GM19025 (cell line): Measurements from ENCODE around the gene RAPGEF5.

Experiments
- ATAC-seq: cut with Tn5 transposase; IDR thresholded peaks from one replicate; pipeline ENCODE4 v1.9.1; 2021; ENCODE audit warnings: mild to moderate bottlenecking, low read depth, moderate library complexity; ENCODE audit not compliant: unreplicated experiment

Gene RAPGEF5

DNA sequence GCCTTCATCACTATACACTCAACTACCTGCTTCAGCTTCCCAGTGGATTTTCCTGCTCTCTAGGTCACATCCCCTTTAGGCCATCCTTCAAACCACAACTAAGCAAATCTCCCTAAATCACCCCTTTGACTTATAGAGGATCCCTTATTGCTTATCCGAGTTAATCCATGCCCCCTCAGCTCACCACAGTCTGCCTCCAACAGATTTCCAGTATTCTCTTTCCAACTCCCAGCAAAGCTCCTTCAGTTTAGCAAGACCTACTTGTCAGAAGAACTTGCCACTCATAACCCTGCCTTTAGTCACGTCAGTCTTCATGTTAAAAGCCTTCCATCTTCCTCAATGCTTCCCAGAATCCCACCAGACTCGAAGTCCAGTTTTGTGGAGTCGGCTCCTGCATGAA is 38.6 kb downstream of the RAPGEF5 start:
- no peak for ATAC-seq

DNA sequence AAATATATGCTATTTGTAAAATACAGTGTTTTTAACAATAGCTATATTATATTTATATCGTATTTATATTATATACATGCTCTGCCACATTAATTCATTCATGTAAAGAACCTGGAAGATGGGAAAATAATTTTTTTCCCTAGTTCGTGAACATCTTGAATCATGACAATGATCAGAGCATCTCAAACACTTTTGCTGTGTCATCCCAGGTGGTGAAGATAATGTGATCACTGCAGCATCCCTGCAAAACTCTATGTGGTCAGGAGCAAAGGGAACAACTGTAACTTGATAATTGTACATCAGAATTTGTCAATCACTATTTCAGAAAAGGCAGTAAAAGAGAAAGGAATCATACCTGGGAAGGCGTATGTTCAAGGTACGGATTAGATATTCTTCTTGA is 39.3 kb downstream of the RAPGEF5 start:
- no peak for ATAC-seq

DNA sequence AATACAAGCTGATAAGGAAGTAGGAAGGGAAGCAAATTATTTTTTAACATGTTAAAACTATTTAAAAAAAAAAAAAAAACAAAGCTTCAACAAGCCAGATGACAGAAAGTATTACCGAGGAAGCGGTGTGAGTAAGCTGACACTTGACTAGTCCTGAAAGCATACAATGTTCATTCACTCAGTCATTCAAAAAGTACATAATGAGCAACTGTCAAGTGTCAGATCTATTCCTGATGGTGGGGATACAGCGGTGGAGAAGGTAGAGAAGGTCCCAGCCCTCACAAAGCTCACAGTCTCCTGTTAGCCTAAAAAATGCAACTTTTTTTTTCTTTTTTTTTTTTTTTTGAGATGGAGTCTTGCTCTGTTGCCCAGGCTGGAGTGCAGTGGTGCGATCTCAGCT is 40.0 kb downstream of the RAPGEF5 start:
- ATAC-seq: no peak

DNA sequence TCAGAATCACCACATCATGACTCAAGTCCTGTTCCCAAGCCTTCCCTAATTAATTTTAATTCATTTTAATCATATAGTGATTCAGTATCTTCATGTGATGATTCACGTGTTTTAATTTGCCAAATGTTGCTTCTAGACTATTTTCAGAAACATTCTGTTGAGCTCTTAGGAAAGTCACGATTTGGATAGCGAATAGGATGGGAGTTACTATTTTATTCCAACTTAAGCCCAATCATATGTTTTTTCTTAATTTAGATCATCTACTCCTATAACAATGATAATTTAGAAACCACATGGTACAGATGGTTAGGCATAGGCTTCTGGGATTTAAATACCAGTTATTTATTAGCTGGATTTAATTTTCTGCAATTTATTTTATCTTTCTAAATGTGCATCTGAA is 49.1 kb downstream of the RAPGEF5 start:
- ATAC-seq: no peak

DNA sequence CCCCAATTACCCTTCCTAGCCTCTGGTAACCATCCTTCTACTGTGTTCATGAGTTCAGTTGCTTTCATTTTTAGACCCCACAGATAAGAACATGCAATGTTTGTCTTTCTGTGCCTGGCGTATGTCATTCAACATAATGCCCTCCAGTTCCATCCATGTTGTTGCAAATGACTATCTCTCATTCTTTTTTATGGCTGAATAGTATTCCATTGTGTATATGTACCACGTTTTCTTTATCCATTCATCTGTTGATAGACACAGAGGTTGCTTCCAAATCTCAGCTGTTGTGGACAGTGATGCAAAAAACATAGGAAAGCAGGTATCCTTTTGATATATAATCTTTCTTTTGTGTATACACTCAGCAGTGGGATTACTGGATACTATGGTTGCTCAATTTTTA is 51.2 kb downstream of the RAPGEF5 start:
- ATAC-seq: no peak

DNA sequence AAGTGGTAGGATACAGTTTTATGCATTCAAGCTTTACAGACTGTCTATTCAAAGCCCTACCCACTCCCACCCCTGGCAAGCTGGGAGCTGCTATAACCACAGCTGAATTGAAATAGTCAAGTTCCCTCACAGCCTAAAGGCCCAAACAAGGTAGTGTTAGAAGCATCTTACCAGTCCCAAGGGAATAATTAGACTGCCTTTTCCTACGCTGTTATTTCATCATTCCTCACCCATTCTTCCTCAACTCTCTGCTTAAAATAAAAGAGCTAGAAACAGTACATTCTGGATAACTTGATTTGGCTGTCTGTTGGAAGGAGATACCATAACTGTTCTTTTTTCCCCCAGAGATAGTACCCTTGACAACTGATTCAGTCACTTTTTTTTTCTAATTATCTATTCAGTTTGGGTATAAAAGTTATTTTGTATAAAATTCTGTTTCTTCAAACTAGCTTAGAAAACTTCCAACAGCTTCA is 54.0 kb downstream of the RAPGEF5 start:
- no peak for ATAC-seq

DNA sequence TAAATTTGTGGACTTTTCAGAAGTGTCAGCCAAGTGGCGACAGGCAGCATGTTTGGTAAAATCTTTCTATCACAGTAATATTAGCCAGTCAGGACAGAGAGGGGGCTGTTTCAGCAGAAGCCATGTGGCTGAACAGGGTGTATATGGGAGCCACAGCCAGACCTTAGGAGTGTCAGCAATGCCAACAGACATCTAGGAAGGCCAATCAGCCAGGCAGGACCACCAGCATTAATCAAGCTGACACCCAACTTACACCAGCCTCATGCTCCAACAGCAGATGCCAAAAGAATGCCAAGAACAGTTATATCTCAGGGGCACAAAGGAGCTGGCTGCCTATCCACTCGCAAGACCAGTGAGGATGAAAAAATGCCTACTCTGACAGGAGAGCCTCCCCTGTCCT is 54.8 kb downstream of the RAPGEF5 start:
- no peak for ATAC-seq

DNA sequence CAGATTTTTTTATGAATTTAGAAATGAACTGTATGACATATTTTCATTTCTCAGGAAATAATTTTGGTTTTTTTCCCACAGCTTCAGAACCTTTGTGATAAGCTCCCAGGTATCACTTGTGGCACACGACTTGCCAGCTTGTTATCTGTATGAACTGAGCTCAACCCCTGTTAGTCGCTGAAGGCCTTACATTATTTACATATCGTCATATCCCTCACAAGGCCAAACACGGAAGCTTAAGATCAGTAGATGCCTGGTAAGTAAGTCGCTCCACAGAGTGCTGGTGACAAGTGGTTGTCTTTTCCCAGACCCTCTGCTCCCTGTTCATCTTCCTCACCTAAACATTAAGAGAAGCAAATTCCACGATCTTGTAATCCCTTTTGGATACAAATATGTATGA is 55.2 kb downstream of the RAPGEF5 start:
- ATAC-seq: no peak

DNA sequence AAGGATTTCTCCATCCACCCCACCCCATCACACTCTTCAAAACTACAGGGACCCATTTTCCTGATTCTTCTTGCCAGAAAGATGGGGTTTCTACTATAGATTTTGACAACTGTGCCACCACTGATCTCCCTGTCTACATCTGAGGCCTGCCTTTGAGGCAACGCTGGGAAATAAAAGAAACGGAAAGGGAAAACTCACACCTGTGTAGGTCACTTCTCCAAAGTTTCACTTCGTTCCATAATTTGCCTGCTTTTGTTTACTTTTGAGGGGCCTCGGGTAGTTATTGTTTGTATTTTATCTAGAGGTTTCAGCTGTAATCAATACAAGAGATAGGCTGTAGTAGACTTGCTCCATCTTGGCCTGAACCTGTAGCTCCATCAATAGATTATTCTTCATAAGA is 56.1 kb downstream of the RAPGEF5 start:
- ATAC-seq: no peak

DNA sequence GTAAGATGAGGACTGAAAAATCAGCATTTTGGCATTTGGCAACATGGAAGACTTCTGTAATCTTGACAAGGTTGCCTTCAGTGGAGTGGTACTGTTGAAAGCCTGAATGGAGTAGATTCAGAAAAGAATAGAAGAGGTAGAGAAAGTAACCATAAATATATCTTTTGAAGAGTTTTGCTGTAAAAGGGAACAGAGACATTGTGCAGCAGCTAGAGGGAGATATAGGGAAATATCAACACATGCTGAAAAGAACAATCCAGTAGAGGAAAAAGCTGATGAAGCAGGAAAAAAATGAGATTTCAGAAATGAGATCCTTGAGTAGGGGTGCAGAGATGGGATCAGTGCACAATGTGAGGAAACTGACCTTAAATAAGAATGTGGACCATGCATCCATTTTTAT is 60.0 kb downstream of the RAPGEF5 start:
- no peak for ATAC-seq

DNA sequence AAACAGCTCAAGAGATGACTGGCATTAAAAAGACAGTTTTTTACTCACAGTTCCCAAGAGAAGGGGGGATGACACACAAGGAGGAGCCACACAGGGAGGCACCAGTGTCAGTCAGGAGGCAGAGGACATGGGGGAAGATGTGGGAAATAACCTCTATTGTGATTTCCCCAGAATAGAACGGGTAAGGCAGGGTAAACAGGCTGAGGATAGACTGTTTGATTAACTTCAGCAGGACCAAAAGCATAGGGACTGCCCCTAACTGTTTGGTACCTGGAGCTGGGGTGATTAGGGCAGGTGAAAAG is 60.7 kb downstream of the RAPGEF5 start:
- ATAC-seq: no peak

DNA sequence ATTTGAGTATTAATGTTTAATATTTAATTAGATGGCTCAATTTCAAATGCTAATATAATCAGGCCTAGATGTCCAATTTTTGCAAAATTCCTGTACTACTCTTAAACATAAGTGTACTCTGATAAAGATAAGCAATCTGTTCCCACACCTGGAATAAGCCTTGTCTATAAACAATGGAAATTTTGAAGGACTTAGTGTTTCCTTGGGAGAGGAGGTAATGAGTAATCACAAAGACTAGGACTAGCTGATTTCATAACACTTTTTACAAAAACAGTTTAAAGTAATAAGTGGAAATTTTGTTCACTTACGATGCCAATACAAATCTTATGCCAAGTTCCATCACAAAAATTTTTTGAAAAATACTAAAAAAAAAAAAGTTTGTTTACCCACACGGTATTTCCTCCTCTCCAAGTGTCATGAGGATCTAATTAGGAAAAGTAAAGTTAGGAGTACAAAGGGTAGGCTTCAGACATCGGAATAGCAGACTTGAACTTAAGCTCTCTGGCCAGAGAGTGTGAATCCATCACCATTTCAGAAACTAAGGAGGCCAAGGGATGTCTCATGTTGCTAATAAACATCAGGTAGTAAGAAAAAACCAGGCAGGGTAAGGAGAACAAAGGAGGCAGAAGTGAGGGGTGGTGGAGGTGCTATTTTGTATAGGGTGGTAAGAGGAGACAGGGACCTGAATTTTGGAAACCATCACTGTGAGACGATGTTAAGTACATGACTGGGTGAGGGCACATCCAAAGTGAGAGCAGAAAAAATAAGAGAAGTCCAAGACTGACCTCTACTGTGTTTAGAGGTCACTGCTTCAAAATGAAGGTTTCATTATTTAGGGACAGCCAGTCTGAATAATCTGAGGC is 61.3 kb downstream of the RAPGEF5 start:
- ATAC-seq: no peak

DNA sequence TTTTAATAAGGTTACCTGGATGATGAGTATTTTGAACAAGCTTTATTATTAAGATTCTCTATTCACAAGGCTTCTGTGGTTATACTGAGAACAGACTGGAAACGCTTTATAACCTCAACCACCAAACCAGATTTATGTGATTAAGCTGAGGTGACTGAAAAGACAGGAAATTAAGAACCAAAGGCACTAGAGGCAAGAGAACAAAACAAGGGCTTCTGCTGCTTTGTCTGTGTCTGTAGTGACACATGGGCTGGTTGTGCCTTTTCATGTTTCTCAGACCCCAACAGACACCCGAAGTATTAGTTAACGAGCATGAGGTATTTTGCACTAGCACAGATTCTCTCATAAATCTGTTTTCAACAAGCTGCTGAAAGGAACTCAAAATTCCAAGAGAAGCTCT is 64.4 kb downstream of the RAPGEF5 start:
- no peak for ATAC-seq

DNA sequence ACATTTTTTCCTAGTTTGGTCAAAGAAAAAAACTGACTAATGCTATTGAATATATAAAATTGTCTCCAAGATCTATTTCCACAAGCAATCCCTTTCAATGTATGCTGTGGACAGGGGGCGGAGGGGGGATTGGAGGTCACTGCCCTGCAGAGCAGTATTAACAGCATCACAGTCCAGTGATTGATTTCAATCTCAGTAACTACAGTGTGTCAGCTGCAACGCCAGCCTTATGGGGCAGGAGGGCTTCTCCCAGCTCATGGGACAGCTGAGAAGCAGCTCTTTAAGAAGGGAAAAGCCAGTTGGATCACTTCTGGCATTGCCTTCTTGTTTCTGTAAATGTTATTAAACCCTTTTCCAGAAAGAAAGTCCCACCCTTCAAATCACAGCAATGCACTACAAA is 65.0 kb downstream of the RAPGEF5 start:
- ATAC-seq: no peak

DNA sequence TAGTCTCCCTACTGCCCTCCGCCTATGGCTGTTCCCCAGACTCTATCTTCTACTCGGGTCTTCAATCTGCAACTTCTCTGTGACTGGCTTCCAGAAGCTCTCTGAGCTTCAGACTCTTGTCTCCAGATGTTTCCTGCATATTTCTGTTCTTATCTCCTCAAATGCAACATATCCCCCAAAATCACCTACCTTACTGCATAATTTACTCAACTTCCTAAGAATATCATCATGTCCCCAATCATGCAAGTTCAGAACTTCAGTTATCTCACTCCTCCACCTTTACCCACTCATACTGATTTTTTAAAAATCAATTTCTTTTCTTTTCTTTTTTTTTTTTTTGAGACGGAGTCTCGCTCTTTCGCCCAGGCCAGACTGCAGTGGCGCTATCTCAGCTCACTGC is 68.8 kb downstream of the RAPGEF5 start:
- ATAC-seq: no peak

DNA sequence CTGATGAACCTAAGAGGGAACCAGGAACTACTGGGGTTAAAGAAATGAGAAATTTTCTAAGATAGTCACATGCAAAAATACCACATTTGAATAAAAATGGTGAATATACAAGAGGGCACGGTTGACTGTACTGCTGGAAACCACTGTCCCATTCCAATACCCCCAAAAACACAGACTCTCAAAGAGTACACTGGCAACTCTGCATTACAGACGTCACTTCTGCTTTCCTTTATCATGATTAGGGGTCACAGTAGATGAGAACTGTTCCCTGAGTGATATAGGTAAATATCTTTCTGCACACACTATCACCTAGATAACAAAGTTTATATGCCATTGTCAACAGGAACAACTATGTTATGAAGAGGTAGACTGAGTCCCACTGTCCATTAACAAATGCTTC is 69.5 kb downstream of the RAPGEF5 start:
- ATAC-seq: no peak

DNA sequence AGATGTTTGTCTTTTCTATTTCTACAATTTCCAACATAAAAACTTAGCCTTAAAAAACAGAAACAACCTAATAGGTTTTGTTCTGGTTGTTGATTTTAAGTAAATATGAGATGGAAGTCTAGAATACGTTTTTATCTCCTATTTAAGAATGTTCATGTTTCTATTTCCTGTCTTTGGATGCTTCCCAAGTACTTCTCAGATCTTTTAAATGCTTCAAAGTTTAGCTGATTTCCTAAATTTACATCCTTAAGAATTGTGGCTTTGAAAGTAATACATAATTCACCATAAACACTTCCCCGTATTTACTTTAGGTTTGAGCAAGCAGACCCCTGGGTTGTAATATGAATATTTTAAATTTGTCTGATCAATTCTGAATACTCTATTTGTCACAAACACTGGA is 70.5 kb downstream of the RAPGEF5 start:
- no peak for ATAC-seq

DNA sequence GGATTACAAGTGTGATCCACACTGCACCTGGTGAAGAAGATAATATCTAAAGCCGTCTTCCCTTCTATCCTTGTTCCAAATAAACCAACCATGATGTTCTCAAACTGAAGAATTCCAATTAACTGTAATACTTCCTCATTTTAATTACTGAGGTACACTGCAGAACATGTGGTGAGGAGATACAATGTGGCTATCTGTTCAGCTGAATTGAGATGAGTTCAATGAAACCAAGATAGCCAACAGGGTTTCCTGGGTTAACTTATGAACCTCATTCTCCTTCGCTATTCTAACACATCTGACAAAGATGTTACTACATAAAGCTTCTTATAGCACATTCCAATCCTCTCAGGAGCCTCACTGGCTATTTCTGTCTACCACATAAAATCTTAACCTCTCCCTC is 75.5 kb downstream of the RAPGEF5 start:
- no peak for ATAC-seq

DNA sequence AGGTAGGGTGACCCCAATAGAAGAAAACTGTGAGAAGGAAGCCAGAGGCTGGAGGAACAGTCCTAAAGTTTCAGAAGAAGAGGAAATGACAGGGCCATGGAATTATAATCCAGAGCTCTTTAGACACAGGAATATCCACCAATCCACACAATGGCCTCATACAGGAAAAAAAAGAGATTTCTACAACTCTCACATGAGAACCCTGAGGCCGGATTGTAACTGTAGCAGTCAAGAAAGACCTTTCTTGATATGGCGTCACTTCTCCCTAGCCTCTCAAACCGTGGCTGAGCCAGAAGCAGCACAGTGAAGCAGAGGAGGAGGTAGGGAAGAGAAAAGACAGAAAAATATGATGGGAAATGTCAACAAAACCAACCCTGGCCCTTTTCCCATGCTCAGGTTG is 76.9 kb downstream of the RAPGEF5 start:
- ATAC-seq: no peak

DNA sequence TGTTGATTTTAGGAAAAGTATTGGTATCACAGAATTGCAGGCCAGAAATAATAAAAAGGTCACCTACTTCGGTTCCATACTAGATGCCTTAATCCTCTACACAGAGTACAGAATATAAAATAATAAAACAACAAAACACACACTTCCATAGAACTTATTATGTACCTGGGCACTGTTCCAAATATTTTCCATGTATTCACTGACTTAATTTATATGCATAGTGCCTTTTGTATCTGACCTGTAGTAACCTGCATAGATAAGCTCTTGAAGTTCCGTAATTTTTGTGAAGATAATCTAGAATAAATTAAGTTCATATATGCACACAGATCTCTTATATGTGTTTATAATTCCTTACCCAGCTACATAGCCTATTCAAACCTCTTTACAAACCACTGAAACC is 78.3 kb downstream of the RAPGEF5 start:
- ATAC-seq: no peak

DNA sequence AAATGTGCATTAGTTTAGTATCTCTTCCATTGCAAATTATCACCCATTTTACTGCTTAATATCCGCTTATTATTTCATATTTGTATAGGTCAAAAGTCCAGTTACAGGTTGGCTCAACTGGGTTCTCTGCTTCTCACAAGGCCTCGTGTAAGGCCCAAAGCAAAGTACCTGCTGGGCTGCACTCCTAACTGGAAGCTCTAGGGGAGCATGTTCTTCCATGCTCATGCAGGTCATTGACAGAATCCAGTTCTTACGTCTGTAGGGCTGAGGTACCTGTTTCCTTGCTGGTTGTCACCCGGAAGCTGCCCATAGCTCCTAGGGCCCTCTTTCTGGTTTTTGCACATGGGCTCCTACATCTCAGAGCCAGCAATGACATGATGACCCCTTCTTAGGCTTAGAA is 79.6 kb downstream of the RAPGEF5 start:
- no peak for ATAC-seq

DNA sequence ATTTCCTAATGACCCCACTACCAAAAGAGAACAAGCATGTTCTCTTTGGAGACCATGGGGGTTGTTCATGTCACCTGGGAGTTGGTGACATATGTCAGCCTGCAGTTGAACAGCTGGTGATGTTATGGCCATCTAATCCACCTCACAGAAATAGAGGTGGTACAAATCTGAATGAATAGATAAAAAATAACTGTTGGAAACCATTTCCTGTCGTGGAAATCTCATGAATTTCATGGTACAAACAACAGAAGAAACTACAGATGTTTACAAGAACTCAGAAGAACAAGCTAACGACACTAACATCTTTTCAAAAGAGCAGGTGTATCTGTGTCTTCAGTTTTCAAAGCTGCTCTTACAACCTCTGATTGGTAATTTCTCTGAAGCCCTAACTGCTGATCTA is 81.3 kb downstream of the RAPGEF5 start:
- no peak for ATAC-seq

DNA sequence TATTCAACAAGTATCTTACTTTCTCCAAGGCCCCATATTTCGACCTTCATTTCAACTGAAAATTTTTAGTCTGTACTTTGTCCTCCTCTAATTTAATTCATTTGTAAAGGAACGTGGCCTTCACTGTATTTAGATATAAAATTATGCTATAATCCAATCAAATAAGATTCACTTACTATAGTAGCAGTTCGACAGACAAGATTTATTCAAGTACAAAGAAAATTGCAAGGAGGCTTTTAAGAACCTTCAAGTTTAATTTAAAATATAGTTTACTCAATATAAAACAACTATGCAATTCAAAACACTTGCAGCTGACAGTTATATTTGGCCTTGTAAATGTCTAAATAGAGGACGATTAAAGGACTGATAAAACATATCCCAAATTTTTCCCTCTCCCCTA is 85.6 kb downstream of the RAPGEF5 start:
- ATAC-seq: no peak
